ENCODE results near the gene CWC25.

DNA sequence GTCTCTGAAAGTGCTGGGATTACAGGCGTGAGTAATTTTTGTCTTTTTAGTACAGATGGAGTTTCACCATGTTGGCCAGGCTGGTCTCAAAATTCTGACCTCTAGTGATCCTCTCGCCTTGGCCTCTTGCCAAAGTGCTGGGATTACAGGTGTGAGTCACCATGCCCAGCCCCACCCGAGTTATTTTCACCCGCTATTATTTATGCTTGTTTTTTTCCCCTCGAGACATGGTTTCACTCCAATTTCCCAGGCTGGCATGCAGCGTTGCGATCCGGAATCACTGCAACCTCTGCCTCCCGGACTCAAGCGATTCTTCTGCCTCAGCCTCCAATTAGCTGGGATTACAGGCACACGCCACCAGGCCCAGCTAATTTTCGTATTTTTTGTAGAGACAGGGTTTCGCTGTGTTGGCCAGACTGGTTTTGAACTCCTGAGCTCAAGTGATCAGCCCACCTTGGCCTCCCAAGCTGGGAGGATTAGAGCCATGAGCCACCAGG, 19.2 kb upstream of the CWC25 start:
- TF ChIP-seq, protein P1, sequence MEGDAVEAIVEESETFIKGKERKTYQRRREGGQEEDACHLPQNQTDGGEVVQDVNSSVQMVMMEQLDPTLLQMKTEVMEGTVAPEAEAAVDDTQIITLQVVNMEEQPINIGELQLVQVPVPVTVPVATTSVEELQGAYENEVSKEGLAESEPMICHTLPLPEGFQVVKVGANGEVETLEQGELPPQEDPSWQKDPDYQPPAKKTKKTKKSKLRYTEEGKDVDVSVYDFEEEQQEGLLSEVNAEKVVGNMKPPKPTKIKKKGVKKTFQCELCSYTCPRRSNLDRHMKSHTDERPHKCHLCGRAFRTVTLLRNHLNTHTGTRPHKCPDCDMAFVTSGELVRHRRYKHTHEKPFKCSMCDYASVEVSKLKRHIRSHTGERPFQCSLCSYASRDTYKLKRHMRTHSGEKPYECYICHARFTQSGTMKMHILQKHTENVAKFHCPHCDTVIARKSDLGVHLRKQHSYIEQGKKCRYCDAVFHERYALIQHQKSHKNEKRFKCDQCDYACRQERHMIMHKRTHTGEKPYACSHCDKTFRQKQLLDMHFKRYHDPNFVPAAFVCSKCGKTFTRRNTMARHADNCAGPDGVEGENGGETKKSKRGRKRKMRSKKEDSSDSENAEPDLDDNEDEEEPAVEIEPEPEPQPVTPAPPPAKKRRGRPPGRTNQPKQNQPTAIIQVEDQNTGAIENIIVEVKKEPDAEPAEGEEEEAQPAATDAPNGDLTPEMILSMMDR (IDR thresholded peaks at IDR 0.05) = no peak
- no peak for TF ChIP-seq POLR2A (IDR thresholded peaks at IDR 0.05)
